Hepatocyte (in vitro differentiated cells): Measurements from ENCODE around the gene CDK5R2. TPM values are rescaled to one million over a fixed set of nuclear protein-coding genes. Genes with fewer than 3 reads are reported as not detected.
"Not testable (repeated sequence)": the region's sequence is repeated elsewhere in the genome, so short reads cannot be mapped to it uniquely, and the experiment has no call there.

Experiments used
- DNase-seq: peaks from one replicate; pipeline ENCODE4 v3.0.0-alpha.2; 2016; ENCODE audit warnings: low spot score
- H2AFZ ChIP-seq: fragments of 200-600 bp; sonication (generic); 2 replicates; pipeline ENCODE4 v1.6.0; 2016; ENCODE audit warnings: antibody characterized with exemption, mild to moderate bottlenecking
- H3K27ac ChIP-seq: fragments of 200-600 bp; sonication (generic); 2 replicates; pipeline ENCODE4 v1.5.1; 2016; ENCODE audit warnings: mild to moderate bottlenecking
- H3K27me3 ChIP-seq: fragments of 200-600 bp; sonication (generic); 2 replicates; pipeline ENCODE4 v1.6.1; 2016
- H3K36me3 ChIP-seq: fragments of 200-600 bp; sonication (generic); replicated peaks from 2 replicates; pipeline ENCODE4 v1.5.1; 2016; ENCODE audit warnings: low read depth; ENCODE audit not compliant: insufficient read depth
- H3K4me1 ChIP-seq: fragments of 200-600 bp; sonication (generic); 2 replicates; pipeline ENCODE4 v1.5.1; 2016; ENCODE audit warnings: mild to moderate bottlenecking, moderate library complexity; ENCODE audit not compliant: insufficient read depth
- H3K4me2 ChIP-seq: fragments of 200-600 bp; sonication (generic); 2 replicates; pipeline ENCODE4 v1.6.0; 2016
- H3K4me3 ChIP-seq: fragments of 200-600 bp; sonication (generic); 2 replicates; pipeline ENCODE4 v1.5.1; 2016; ENCODE audit warnings: mild to moderate bottlenecking
- H3K79me2 ChIP-seq: fragments of 200-600 bp; sonication (generic); 2 replicates; pipeline ENCODE4 v1.6.0; 2017; ENCODE audit warnings: mild to moderate bottlenecking
- H3K9me2 ChIP-seq: fragments of 200-600 bp; sonication (generic); replicated peaks from 2 replicates; pipeline ENCODE4 v1.6.0; 2017; ENCODE audit warnings: mild to moderate bottlenecking; ENCODE audit not compliant: insufficient read depth
- H3K9me3 ChIP-seq: fragments of 200-600 bp; sonication (generic); 2 replicates; pipeline ENCODE4 v1.5.1; 2016; ENCODE audit warnings: low read depth, mild to moderate bottlenecking
- H4K20me1 ChIP-seq: fragments of 200-600 bp; sonication (generic); 2 replicates; pipeline ENCODE4 v1.6.0; 2016; ENCODE audit warnings: mild to moderate bottlenecking; ENCODE audit not compliant: insufficient read depth, poor library complexity, severe bottlenecking
- CTCF ChIP-seq: fragments of 200-600 bp; sonication (generic); IDR thresholded peaks from 2 replicates; pipeline ENCODE4 v1.5.1; 2016; ENCODE audit warnings: antibody characterized with exemption, mild to moderate bottlenecking; ENCODE audit not compliant: poor library complexity
- EZH2 ChIP-seq: fragments of 200-600 bp; sonication (generic); IDR thresholded peaks from 2 replicates; pipeline ENCODE4 v1.6.1; 2016; ENCODE audit warnings: antibody characterized with exemption, mild to moderate bottlenecking, borderline replicate concordance
- EZH2phosphoT487 ChIP-seq: fragments of 200-600 bp; sonication (generic); IDR thresholded peaks from one replicate; pipeline ENCODE4 v1.6.1; 2018; ENCODE audit warnings: antibody characterized with exemption, mild to moderate bottlenecking, low read depth, moderate library complexity; ENCODE audit not compliant: unreplicated experiment, severe bottlenecking
- WGBS: methylation state at CpG from one replicate; pipeline ENCODE4 v1.1.6; 2016; ENCODE audit warnings: low lambda C conversion rate; ENCODE audit errors: missing lambda C conversion rate; 5-methylcytosine and 5-hydroxymethylcytosine counted together
- polyA plus RNA-seq: library from polyadenylated mRNA; unstranded; fragments of >200 nt; fragmentation: Nextera tagmentation; extraction: Ambion mirVana; gene quantifications from 2 replicates; pipeline ENCODE4 v1.2.1, GENCODE V29; 2016
- total RNA-seq: library from RNA; depleted of rRNA; stranded (reverse); fragments of >200 nt; gene quantifications from 2 replicates; pipeline ENCODE4 v1.2.3, GENCODE V29; 2014

Gene CDK5R2
- total and polyA plus RNA-seq, 2 experiments from 2014 or later, result 0.37 TPM; not detected in 1

- H3K27me3 ChIP-seq, result peaks cover 3% of the 10 kb centered on the region
- no peaks in the 10 kb centered on the region for H3K9me2 ChIP-seq
- no peak overlapping the region for H3K4me2 ChIP-seq
- no peak for DNase-seq
- no peaks in the 10 kb centered on the region for H3K79me2 ChIP-seq
- TF ChIP-seq EZH2phosphoT487, result no peak
- TF ChIP-seq CTCF, result no peak
- TF ChIP-seq EZH2, result no peak
- H3K36me3 ChIP-seq, result no peaks in the 10 kb centered on the region
- H3K27ac ChIP-seq, result no peak overlapping the region
- no peaks in the 10 kb centered on the region for H3K4me1 ChIP-seq
- H4K20me1 ChIP-seq, result no peaks in the 10 kb centered on the region
- H3K4me3 ChIP-seq, result no peak overlapping the region
- 80% methylated on average over 3 of the region's 4 CpGs for WGBS
- H2AFZ ChIP-seq, result no peak overlapping the region
- H3K9me3 ChIP-seq, result no peaks in the 10 kb centered on the region
These were observed 31.6 kb upstream of the CDK5R2 start for GRCh38 chr2:218927876-218928275.

GRCh38 chr2:218930488-218930887 lies 29.0 kb upstream of the CDK5R2 start:
- not testable (repeated sequence) for H3K36me3 ChIP-seq, H3K4me1 ChIP-seq, DNase-seq, H3K9me2 ChIP-seq, H3K79me2 ChIP-seq, H3K27ac ChIP-seq, H3K4me2 ChIP-seq, H3K9me3 ChIP-seq, H3K4me3 ChIP-seq, H4K20me1 ChIP-seq, H2AFZ ChIP-seq
- H3K27me3 ChIP-seq, result peaks cover 12% of the 10 kb centered on the region
- 100% methylated on average over 1 of the region's 10 CpGs for WGBS

GRCh38 chr2:218931751-218932150 lies 27.7 kb upstream of the CDK5R2 start:
- H3K9me3 ChIP-seq, H3K4me2 ChIP-seq, DNase-seq, H3K27ac ChIP-seq, H3K79me2 ChIP-seq, H3K36me3 ChIP-seq, H4K20me1 ChIP-seq, H3K4me1 ChIP-seq, H2AFZ ChIP-seq, H3K4me3 ChIP-seq, H3K9me2 ChIP-seq: not testable (repeated sequence)
- WGBS, result 93% methylated on average over 4 of the region's 25 CpGs
- peaks cover 23% of the 10 kb centered on the region for H3K27me3 ChIP-seq

GRCh38 chr2:218944759-218945404 lies 14.6 kb upstream of the CDK5R2 start:
- H3K4me1 ChIP-seq, result no peaks in the 10 kb centered on the region
- DNase-seq, result no peak
- no peak overlapping the region for H2AFZ ChIP-seq
- H3K27ac ChIP-seq, result no peak overlapping the region
- H3K9me3 ChIP-seq, result no peaks in the 10 kb centered on the region
- no peak for TF ChIP-seq EZH2phosphoT487
- no peak for TF ChIP-seq EZH2
- TF ChIP-seq CTCF, result no peak
- H3K4me2 ChIP-seq, result no peak overlapping the region
- peaks cover 15% of the 10 kb centered on the region for H3K27me3 ChIP-seq
- no peaks in the 10 kb centered on the region for H3K79me2 ChIP-seq
- H4K20me1 ChIP-seq, result no peaks in the 10 kb centered on the region
- H3K4me3 ChIP-seq, result no peak overlapping the region
- WGBS, result 87% methylated on average over 1 of the region's 1 CpG
- no peaks in the 10 kb centered on the region for H3K9me2 ChIP-seq
- H3K36me3 ChIP-seq, result no peaks in the 10 kb centered on the region
